Fibroblast of lung (primary cell): ENCODE measurements around the gene KCND2.

ENCODE experiments used
- EZH2 ChIP-seq: IDR thresholded peaks from 2 replicates; pipeline ENCODE4 v1.5.1; 2012; ENCODE audit warnings: low read length, control low read depth, mild to moderate bottlenecking; ENCODE audit errors: missing control alignments
- TF ChIP-seq, protein P1 (sequence below), 2 donors: IDR thresholded peaks in 1 of 2; conservative IDR thresholded peaks in 1 of 2; 1 replicate in 1 of 2; 2 replicates in 1 of 2; pipeline ENCODE4 v1.5.1; 2011 to 2012; ENCODE audit warnings: low read length in 2 of 2, control low read depth in 1 of 2, inconsistent platforms in 1 of 2, low read depth in 1 of 2, mild to moderate bottlenecking in 1 of 2

DNA sequence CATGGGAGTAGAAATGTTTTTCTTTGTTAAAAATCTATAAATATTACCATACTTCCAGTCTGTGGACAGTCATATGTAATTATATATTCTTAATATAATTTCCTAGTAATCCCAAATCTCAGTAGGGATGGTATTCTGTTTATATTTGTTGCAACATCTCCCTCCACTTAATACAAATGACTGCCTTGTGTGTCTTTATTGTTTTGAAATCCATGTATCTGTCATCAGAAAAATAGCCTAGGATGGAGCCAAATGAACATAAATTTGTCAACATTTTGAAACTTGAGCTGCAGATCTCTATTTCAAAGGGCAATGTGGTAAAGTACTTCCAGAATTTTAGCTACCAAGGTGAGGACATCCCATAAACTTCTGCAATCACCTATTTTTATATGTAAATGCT lies 294.2 kb downstream of the KCND2 start:
- TF ChIP-seq, protein P1, sequence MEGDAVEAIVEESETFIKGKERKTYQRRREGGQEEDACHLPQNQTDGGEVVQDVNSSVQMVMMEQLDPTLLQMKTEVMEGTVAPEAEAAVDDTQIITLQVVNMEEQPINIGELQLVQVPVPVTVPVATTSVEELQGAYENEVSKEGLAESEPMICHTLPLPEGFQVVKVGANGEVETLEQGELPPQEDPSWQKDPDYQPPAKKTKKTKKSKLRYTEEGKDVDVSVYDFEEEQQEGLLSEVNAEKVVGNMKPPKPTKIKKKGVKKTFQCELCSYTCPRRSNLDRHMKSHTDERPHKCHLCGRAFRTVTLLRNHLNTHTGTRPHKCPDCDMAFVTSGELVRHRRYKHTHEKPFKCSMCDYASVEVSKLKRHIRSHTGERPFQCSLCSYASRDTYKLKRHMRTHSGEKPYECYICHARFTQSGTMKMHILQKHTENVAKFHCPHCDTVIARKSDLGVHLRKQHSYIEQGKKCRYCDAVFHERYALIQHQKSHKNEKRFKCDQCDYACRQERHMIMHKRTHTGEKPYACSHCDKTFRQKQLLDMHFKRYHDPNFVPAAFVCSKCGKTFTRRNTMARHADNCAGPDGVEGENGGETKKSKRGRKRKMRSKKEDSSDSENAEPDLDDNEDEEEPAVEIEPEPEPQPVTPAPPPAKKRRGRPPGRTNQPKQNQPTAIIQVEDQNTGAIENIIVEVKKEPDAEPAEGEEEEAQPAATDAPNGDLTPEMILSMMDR (conservative IDR thresholded peaks at IDR 0.05 in 1 of 2, IDR thresholded peaks at IDR 0.05 in 1 of 2; ENCODE audit: low read depth in 1 of 2, low read length in 2 of 2) = no peak
- no peak for TF ChIP-seq EZH2
